GM19463 (cell line): Measurements from ENCODE around the gene NDUFAF2.
A peak's percentile ranks its signal among the peaks of the same experiment; 100 is the strongest.
"Not testable (repeated sequence)": the region's sequence is repeated elsewhere in the genome, so short reads cannot be mapped to it uniquely, and the experiment has no call there.

Experiments used
- ATAC-seq: cut with Tn5 transposase; IDR thresholded peaks from one replicate; pipeline ENCODE4 v1.9.1; 2021; ENCODE audit warnings: mild to moderate bottlenecking, moderate library complexity; ENCODE audit not compliant: unreplicated experiment

The NDUFAF2 gene

GRCh38 chr5:60944904-60945812 is at the start of gene NDUFAF2, which contains the start of gene ERCC8:
TSS of gene NDUFAF2 (plus strand) at chr5:60945205. CDS start at chr5:60945256, 51 bp downstream.
TSS of gene ERCC8 (minus strand) at chr5:60945070. CDS start at chr5:60945008, 62 bp downstream.
- peak; percentile 100 for ATAC-seq

- no peak for ATAC-seq
Observed at GRCh38 chr5:60896991-60897390, 48.0 kb upstream of the NDUFAF2 start.

DNA sequence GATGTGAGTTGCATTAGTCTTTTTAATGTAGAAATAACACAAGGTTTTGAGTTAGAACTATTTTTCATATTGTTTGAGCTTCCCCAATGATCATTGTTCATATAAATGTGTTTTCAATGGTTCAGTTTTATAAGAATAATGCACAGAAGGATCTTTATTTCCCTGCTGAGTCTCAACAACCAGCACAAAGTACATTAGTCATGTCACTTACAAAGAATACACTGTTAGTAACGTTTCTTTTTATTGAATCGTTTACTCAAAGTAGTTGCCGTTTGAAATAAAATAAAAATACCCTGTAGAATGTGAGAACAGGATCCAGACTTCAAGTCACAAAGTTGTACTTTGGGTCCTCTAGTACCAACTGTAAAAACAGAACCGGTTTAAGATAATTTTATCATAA is 41.6 kb upstream of the NDUFAF2 start:
- no peak for ATAC-seq

DNA sequence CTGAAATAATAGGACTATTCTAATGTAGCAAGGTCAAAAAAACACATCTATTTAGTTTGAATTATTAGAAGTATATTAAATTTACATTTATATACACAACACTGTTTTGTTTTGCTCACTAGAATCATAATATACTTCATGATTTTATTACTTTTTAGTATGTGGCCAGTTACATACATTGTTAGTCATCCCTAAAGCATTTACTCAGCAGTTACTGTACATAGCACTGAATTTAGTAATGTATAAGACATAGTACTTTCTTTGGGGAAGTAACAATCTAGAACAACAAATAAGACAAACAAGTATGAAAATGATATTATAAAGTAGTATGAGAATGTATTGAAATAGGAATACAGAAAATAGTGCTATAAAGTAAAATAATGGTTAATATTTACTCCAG is 28.4 kb upstream of the NDUFAF2 start:
- no peak for ATAC-seq

DNA sequence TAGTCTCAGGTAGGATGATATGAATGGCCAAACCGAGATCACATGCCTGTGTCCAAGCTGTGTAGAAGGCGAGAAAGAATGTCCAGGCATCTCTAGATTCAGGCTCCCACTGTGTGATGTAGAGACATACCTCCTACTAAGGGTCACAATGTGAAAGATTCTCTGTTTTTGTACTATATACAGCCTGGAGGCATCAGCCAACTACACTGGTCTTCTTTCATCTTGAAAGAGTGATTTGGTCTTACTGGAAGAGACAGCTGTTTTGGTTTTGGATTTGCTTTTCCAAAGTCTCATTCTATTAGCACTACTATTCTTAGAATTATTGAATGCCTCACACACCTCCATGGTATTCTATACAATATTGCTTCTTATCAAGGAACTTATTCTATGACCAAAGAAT is 26.5 kb upstream of the NDUFAF2 start:
- ATAC-seq, result no peak

GRCh38 chr5:60927450-60927849 is 17.6 kb upstream of the NDUFAF2 start:
- no peak for ATAC-seq

GRCh38 chr5:60929024-60929423 is 16.0 kb upstream of the NDUFAF2 start:
- ATAC-seq, result no peak

DNA sequence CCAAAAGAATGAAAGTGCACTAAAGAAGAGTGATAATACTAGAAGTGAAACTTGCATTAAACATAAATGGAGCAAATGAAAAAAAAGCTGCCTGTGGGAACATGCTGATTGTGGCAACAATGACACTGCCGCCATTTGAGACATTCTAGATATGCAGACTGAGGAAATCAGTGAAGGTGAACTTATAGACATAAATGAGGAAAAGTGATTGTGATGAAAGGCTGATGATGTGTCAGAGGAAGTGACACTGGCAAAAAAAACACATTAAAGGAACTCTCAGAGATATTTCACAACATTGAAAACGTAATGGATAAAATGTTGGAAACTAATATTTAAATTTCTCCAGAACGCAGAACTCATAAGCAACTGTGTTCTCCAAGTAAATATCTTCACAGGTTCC is 1.4 kb upstream of the NDUFAF2 start:
- ATAC-seq, result no peak

- peak; percentile 10 for ATAC-seq
Observed at GRCh38 chr5:60945813-60946187, 795 bp downstream of the NDUFAF2 start.

- no peak for ATAC-seq
Observed at GRCh38 chr5:60948738-60949137, 3.7 kb downstream of the NDUFAF2 start.

DNA sequence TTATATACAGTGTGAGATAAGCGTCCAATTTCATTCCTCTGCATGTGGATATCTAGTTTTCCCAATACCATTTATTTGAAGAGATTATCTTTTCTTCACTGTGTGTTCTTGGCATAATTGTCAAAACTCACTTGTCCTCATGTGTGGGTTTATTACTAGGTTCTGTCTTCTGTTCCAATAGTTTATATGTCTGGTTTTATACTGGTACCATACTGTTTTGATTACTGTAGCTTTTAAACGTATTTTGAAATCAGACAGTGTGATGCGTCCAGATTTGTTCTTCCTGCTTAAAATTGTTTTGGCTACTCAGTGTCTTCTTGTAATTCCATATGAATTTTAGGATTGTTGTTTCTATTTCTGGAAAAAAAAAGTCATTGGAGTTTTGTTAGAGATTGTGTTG is 10.2 kb downstream of the NDUFAF2 start:
- no peak for ATAC-seq

- ATAC-seq, result no peak
Observed at GRCh38 chr5:60958088-60958487, 13.1 kb downstream of the NDUFAF2 start.

DNA sequence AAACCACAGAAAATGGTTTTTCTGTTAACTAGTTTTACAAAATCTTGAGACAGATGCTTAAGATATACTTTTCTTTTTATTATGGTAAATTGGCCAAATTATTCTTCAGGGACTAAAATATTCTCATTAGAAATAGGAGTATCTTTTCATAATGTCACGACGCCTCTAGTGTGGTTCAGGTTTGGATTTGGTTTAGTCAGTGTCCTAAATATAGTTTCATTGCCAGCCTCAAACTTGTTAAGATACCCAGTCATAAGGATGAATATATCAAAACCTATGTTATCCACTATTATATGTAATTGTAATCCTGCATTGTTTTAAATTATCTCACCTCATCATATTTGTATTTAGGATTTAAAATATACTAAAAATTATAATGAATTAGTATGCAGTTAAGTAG is 13.7 kb downstream of the NDUFAF2 start:
- no peak for ATAC-seq

DNA sequence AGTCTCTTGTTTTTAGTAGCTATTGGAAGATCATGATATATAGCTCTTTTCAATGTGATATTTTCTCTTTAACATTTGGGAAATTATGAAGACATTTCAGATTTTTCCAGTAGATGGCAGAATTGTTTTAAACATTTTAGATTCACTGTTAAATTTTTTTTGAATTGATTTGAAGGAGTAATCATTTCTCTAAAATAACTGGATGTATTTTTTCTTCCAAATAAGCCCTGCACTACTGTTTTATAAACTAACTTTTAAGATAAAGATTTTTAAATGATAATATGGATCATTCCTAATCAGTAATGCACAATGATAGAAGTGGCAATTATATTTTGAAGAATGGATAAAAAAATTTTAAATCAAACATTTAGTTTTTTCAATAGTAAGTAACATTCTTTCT is 14.2 kb downstream of the NDUFAF2 start:
- ATAC-seq, result no peak

GRCh38 chr5:60960591-60960990 is 15.6 kb downstream of the NDUFAF2 start:
- ATAC-seq, result no peak

- ATAC-seq, result no peak
Observed at GRCh38 chr5:60961685-60962084, 16.7 kb downstream of the NDUFAF2 start.

DNA sequence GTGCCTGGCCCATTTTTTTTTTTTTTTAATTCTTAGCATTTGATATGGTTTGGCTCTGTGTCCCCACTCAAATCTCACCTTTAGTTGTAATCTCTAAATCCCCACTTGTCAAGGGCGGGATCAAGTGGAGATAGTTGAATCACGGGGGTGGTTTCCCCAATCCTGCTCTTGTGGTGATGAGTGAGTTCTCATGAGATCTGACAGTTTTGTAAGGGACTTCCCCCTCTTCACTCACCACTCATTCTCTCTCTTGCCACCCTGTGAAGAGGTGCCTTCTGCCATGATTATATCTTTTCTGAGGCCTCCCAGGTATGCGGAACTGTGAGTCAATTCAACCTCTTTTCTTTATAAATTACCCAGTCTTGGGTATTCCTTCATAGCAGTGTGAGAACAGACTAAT is 27.2 kb downstream of the NDUFAF2 start:
- peak; percentile 53 for ATAC-seq

DNA sequence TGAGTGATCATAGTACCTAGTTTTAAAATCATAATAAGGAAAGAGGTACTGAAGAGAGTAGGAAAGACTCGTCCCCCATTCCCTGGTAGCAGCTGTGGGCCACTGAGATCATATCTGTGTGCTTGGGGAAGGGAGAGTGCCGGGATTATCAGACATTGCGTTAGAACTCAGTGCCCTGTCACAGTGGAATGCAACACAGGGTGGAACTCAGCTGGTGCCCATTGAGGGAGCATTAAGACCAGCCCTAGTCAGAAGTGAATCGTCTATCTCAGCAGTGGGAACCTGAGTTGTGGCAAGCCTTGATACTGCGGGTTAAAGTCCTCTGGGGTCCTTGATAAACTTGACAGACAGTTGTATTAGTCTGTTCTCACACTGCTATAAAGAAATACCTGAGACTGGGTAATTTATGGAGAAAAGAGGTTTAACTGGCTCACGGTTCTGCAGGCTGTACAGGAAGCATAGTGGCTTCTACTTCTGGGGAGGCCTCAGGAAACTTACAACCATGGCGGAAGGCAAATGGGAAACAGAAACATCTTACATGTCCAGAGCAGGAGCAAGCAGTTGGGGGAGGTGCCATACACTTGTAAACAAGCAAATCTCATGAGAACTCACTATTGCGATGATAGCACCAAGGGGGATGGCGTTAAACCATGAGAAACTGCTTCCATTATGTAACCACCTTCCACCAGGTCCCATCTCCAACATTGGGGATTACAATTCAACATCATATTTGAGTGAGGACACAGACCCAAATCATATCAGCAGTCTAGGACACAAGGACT is 33.1 kb downstream of the NDUFAF2 start:
- no peak for ATAC-seq

DNA sequence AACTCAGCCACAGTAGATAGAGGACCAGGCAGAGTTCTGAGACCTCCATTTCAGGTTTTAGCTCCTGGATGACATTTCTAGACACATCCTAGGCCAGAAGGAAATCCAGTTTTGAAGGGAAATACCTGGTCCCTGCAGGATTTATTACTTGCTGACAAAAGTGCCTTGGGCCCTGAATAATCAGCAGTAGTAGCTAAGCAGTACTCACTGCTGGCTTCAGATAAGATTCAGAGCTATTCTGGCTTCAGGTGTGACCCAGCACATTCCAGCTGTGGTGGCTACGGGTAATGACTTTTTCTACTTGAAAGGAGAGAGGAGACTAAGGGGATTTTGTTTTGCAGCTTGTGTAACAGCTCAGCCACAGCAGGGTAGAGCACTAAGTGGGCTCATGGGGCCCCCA is 34.0 kb downstream of the NDUFAF2 start:
- ATAC-seq, result no peak

GRCh38 chr5:60980511-60980910 is 35.5 kb downstream of the NDUFAF2 start:
- no peak for ATAC-seq

- not testable (repeated sequence) for ATAC-seq
Observed at GRCh38 chr5:60982127-60982526, 37.1 kb downstream of the NDUFAF2 start.

DNA sequence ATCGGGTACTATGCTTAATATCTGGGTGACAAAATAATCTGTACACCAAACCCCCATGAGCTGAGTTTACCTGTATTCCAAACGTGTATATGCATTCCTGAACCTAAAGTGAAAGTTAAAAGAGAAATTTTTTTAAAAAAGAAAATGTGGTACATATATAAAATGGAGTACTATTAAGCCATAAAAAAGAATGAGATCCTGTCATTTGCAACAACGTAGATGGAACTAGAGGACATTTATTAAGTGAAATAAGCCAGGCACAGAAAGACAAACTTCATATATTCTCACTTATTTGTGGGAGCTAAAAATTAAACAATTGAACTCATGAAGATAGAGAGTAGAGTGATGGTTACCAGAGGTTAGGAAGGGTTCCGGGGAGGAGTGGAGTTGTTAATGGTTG is 44.8 kb downstream of the NDUFAF2 start:
- ATAC-seq, result no peak
